BJ (cell line): ENCODE data around the gene CRKL. TPM values are rescaled to one million over a fixed set of nuclear protein-coding genes. Genes with fewer than 3 reads are reported as not detected.
"Not testable (repeated sequence)": the region's sequence is repeated elsewhere in the genome, so short reads cannot be mapped to it uniquely, and the experiment has no call there.

Experiments used
- CTCF ChIA-PET: fragments of 350-600 bp; formaldehyde crosslinking; extraction: SDS; loops from one replicate; lab custom pipeline; 2021; ENCODE audit warnings: antibody characterized with exemption, inconsistent platforms; lab: Yijun Ruan, JAX
- POLR2A ChIA-PET: fragments of 300-600 bp; sonication (Branson Sonifier 250); formaldehyde crosslinking; extraction: SDS; loops from one replicate; lab custom pipeline; 2021; ENCODE audit warnings: antibody characterized with exemption; lab: Charles Lee
- DNase-seq: peaks from one replicate; pipeline ENCODE4 v3.0.0-alpha.2; 2011; ENCODE audit warnings: low read depth
- H3K27me3 ChIP-seq: 2 replicates; pipeline ENCODE4 v1.6.0; 2011; ENCODE audit warnings: low read length; ENCODE audit not compliant: control insufficient read depth, insufficient read depth
- H3K36me3 ChIP-seq: 2 replicates; pipeline ENCODE4 v1.5.1; 2011; ENCODE audit warnings: low read length; ENCODE audit not compliant: control insufficient read depth, insufficient read depth
- H3K4me3 ChIP-seq: 2 replicates; pipeline ENCODE4 v1.5.1; 2011; ENCODE audit warnings: low read depth, mild to moderate bottlenecking, control low read depth, low read length
- polyA plus RNA-seq: library from polyadenylated mRNA; depleted of rRNA; stranded (reverse); fragments of >200 nt; gene quantifications from 2 replicates; pipeline ENCODE4 v1.2.3, GENCODE V29; 2011
- TF ChIP-seq, protein P1 (sequence below): IDR thresholded peaks from 2 replicates; pipeline ENCODE4 v1.5.1; 2011; ENCODE audit warnings: low read depth, mild to moderate bottlenecking, control low read depth, inconsistent platforms, low read length, moderate library complexity; ENCODE audit not compliant: insufficient read depth

CRKL gene
- polyA plus RNA-seq, 1 experiment = 14.7 TPM

DNA sequence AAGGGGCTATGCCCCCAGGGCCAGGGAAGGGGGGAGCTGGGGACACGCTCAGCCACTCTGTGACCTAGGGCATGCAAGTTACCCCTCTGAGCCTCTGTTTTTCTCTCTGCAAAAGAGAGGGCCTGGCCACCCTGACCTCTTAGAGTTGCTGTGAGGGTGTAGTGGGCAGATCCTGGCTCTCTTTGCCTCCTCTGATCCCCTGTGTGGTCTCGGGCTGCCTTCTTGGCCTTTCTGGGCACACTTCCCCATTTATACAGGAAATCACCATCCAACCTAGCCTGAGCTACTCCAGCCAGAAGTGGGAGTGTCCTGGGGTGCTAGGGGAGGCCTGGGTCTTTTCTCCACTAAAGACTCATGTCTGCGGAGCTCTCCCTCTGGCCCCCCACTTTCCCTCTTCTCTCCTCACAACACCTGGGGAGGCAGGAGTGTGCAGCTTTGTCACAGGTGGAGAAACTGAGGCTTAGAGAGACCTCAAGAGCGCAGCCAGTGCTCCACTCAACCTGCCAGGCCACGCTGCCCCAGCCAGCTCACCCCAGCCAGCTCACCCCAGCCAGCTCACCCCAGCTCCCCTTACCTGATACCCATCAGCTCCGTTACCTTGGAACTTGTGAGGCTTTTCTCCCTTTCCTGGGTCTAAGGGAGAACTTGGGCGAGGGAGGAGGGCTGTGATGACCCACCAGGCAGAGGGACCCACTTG, 51.2 kb downstream of the CRKL start:
- TF ChIP-seq, protein P1, sequence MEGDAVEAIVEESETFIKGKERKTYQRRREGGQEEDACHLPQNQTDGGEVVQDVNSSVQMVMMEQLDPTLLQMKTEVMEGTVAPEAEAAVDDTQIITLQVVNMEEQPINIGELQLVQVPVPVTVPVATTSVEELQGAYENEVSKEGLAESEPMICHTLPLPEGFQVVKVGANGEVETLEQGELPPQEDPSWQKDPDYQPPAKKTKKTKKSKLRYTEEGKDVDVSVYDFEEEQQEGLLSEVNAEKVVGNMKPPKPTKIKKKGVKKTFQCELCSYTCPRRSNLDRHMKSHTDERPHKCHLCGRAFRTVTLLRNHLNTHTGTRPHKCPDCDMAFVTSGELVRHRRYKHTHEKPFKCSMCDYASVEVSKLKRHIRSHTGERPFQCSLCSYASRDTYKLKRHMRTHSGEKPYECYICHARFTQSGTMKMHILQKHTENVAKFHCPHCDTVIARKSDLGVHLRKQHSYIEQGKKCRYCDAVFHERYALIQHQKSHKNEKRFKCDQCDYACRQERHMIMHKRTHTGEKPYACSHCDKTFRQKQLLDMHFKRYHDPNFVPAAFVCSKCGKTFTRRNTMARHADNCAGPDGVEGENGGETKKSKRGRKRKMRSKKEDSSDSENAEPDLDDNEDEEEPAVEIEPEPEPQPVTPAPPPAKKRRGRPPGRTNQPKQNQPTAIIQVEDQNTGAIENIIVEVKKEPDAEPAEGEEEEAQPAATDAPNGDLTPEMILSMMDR = no peak
- H3K27me3 ChIP-seq = peaks cover 7% of the 10 kb centered on the region
- DNase-seq = no peak
- POLR2A ChIA-PET = no interaction called here
- H3K36me3 ChIP-seq = no peaks in the 10 kb centered on the region
- H3K4me3 ChIP-seq = no peak overlapping the region
- CTCF ChIA-PET = no interaction called here

DNA sequence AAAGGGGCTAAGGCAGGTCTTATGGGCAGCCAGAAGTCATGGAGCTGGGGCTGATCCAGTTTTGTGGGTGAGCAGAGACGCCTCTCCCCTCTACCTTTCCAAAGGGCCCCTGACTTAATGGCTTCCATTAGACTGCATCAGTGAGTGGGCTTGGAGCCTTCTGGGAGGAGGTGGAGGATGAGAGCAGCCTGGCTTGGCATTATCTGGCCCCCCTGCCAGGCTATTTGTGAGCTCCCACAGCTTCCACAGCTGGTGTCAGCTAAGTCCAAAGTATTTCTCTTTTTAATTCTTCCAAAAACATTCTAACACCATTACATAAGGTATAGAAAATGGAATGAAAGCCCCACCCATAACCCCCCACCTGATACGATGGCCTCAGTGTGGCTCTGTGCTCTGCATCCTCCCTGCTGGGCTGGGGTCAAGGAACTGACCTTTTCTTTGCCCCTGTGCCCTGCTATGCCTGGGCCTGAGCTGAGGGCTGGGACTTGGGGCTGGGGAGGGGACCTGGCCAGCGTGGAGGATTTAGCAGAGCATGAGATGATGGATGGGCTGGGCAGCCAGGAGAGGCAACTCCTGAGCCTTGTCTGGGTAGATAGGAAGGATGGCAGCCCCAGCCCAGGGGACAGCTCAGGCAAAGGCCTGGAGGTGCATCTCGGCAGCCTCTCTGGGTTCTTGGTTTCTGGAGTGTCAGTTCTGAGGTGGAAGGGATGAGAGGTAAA, 53.9 kb downstream of the CRKL start:
- H3K4me3 ChIP-seq = no peak overlapping the region
- DNase-seq = no peak
- ChIA-PET POLR2A (no interaction called here), CTCF (interaction anchor here (0.5 to 2.4 kb wide), 5 partner anchors 7 to 111 kb away, joined by 4 to 8 read pairs (median 5); partner anchors contain the start of gene LZTR1)
- TF ChIP-seq, protein P1 = no peak
- no peaks in the 10 kb centered on the region for H3K36me3 ChIP-seq
- H3K27me3 ChIP-seq = no peaks in the 10 kb centered on the region; the same call in 1 of the 2 replicates

DNA sequence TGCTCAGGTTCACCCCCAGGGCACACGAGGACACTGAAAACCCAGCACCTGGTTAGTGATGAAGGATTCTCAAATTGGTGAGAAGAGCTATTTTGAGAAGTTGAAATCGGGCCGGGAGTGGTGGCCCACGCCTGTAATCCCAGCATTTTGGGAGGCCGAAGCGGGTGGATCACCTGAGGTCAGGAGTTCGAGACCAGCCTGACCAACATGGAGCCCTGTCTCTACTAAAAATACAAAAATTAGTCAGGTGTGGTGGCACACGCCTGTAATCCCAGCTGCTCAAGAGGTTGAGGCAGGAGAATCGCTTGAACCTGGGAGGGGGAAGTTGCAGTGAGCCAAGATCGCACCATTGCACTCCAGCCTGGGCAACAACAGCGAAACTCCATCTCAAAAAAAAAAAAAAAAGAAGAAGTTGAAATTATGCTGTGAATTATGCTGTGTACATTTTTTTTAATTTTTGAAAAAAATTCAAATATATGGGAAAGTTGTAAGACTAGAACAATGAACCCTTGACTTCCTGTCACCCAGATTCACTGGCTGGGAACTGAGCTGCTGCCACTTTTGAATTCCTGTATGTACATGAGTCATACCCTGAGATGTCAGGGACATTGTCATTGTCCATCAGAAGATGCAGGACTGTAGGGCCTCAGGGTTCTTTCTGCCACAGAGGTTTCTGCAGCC, 54.9 kb downstream of the CRKL start:
- H3K36me3 ChIP-seq, POLR2A ChIA-PET, H3K27me3 ChIP-seq, DNase-seq, H3K4me3 ChIP-seq: not testable (repeated sequence)
- CTCF ChIA-PET = interaction anchor here (0.6 to 2.4 kb wide), 6 partner anchors 8 to 130 kb away, joined by 4 to 9 read pairs (median 6); partner anchors contain the start of gene LZTR1

DNA sequence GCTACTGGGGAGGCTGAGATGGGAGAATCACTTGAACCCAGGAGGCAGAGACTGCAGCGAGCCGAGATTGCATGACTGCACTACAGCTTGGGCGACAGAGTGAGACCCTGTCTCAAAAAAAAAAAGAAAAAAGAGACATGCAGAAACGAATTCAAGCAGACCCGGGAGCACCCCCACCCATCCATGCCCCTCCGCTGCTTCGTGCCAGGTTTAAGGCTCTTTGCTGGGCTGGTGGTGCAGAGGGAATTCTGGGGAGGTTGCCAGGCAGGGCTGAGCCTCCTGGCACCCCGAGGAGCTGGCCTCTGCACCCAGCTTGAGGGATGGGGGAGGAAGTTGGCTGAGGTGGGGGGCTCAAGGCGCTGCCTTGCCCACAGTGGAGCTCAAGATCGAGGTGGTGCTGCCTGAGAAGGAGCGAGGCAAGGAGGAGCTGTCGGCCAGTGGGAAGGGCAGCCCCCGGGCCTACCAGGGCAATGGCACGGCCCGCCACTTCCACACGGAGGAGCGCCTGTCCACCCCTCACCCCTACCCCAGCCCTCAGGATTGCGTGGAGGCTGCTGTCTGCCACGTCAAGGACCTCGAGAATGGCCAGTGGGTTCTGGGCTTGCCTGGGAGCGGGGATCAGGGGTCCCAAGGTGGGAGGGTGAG, 55.8 kb downstream of the CRKL start:
- Histone ChIP-seq H3K27me3 (no peaks in the 10 kb centered on the region), H3K36me3 (no peaks in the 10 kb centered on the region), H3K4me3 (no peak overlapping the region)
- ChIA-PET POLR2A (no interaction called here), CTCF (interaction anchor here (0.6 to 2.4 kb wide), 7 partner anchors 9 to 129 kb away, joined by 3 to 9 read pairs (median 5); partner anchors contain the start of gene LZTR1)
- TF ChIP-seq, protein P1 = no peak
- DNase-seq = no peak

DNA sequence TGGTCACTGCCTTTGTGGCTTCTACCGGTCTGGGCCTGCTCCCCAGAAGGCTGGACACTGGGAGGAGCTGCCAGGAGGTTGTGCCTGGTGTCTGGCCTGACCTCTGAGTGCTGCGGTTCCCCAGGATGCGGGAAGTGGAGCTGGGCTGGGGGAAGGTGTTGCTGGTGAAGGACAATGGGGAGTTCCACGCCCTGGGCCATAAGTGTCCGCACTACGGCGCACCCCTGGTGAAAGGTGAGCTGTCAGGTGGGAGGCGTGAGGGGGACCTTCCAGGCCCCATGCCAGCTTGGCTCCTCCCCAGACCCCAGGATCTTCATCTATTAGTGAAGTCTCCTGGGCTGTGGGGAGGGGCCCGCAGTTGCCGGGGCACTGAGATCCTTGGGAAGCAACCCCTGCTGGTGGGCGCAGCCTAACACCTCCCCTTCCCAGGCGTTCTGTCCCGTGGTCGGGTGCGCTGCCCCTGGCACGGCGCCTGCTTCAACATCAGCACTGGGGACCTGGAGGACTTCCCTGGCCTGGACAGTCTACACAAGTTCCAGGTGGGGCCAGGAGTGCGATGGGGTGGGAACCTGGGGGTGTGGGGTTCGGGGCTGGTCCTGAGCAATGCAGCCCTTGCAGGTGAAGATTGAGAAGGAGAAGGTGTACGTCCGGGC, 56.6 kb downstream of the CRKL start:
- no peaks in the 10 kb centered on the region for H3K36me3 ChIP-seq
- H3K4me3 ChIP-seq = no peak overlapping the region
- H3K27me3 ChIP-seq = no peaks in the 10 kb centered on the region; the same call in 1 of the 2 replicates
- CTCF ChIA-PET = interaction anchor here (0.7 to 1.8 kb wide), 4 partner anchors 9 to 88 kb away, joined by 3 to 9 read pairs (median 4); no protein-coding TSS in a partner anchor
- TF ChIP-seq, protein P1 = no peak
- POLR2A ChIA-PET = no interaction called here
- no peak for DNase-seq
